ENCODE results near the gene CAMKK1. TPM values are rescaled to one million over a fixed set of nuclear protein-coding genes. Genes with fewer than 3 reads are reported as not detected.

Gene CAMKK1
- total RNA-seq, 4 donors from 2014 or later, result 3.3 to 9.5 (median 3.8) TPM

DNA sequence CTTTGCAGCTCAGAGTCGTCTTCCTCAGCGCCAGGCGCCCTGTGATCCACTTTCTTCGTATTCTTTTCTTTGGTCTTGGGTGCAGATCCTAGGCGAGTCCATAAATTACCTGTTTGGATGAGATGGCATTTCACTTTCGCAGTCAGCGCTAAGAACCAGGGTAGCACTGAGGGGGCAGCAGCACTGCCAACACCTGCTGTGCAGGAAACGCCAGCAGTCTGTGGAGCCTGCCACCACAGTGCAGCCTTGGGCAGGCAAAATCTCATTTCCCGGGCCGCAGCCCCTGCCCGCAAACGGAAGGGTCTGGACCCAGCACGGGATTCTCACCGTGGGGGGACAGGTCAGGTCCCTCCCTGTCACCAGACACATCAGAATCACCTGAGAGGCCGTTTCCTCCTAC is 79.7 kb downstream of the CAMKK1 start:
- DNase-seq, result no peak
- Histone ChIP-seq H3K4me3 (no peak overlapping the region), H3K4me1 (no peaks in the 10 kb centered on the region), H3K27ac (no peak overlapping the region), H3K36me3 (peaks cover 9 to 100% (median 35%) of the 10 kb centered on the region in 3 donors), H3K27me3 (no peaks in the 10 kb centered on the region), H3K9me3 (no peaks in the 10 kb centered on the region)
- 89 to 92% methylated on average over 10 to 12 of the region's 15 CpGs for WGBS, 2 donors
- no peak for TF ChIP-seq POLR2A (IDR thresholded peaks at IDR 0.05)
- intact Hi-C loops (cut with DNase I), result no loop called here

DNA sequence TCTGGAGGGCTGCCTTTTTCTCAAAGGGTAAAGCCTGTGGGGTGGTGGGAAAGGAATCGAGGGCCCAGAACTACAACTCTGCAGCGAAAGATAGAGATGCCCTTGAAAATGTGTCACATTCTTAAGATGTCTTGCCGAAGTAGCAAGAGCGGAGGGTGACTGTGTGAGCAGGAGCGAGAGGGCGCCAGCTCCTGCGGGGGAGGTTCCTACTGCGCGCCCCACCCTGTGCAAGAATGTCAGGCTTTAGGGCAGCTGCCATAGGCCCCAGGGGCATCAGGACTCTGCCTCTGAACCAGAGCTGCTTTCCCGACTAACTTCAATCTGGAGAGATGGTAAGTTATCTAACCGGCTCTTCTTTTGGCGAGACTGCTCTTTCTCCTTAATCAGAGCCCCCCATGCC is 80.1 kb downstream of the CAMKK1 start:
- H3K4me1 ChIP-seq, result no peaks in the 10 kb centered on the region
- H3K4me3 ChIP-seq, result no peak overlapping the region
- WGBS, 2 donors, result 78 to 89% methylated on average over 11 to 12 of the region's 12 CpGs
- DNase-seq, result no peak
- TF ChIP-seq, protein P1, sequence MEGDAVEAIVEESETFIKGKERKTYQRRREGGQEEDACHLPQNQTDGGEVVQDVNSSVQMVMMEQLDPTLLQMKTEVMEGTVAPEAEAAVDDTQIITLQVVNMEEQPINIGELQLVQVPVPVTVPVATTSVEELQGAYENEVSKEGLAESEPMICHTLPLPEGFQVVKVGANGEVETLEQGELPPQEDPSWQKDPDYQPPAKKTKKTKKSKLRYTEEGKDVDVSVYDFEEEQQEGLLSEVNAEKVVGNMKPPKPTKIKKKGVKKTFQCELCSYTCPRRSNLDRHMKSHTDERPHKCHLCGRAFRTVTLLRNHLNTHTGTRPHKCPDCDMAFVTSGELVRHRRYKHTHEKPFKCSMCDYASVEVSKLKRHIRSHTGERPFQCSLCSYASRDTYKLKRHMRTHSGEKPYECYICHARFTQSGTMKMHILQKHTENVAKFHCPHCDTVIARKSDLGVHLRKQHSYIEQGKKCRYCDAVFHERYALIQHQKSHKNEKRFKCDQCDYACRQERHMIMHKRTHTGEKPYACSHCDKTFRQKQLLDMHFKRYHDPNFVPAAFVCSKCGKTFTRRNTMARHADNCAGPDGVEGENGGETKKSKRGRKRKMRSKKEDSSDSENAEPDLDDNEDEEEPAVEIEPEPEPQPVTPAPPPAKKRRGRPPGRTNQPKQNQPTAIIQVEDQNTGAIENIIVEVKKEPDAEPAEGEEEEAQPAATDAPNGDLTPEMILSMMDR (IDR thresholded peaks at IDR 0.05), result no peak
- TF ChIP-seq POLR2A (IDR thresholded peaks at IDR 0.05), result no peak
- intact Hi-C loops (cut with DNase I), result no loop called here
- H3K36me3 ChIP-seq, result peaks cover 8 to 100% (median 35%) of the 10 kb centered on the region in 3 donors
- H3K27me3 ChIP-seq, result no peaks in the 10 kb centered on the region
- no peak overlapping the region for H3K27ac ChIP-seq
- H3K9me3 ChIP-seq, result no peaks in the 10 kb centered on the region

DNA sequence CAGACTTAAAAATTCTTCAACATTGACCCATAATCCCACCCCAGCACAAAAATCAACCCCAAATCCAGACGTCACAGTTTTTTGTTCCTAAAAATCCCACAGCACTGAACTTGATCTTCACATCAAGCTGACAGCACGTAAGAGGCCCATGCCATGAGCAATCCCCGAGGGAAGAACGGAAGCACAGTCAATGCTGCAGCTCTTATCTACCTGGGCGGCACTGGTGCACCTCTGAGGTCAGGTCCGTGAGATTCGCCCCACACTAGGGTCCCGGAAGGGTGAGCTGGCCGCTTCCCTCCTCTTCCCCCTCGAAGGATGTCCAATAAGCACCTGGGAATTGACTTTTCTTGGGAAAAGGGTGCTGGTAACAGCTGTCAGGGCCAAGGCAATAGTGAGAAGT is 80.6 kb downstream of the CAMKK1 start:
- no peak overlapping the region for H3K4me3 ChIP-seq
- no peaks in the 10 kb centered on the region for H3K4me1 ChIP-seq
- no peak overlapping the region for H3K27ac ChIP-seq
- WGBS, 2 donors, result 88% methylated on average over 4 to 7 of the region's 10 CpGs
- H3K27me3 ChIP-seq, result no peaks in the 10 kb centered on the region
- H3K36me3 ChIP-seq, result peaks cover 8 to 100% (median 35%) of the 10 kb centered on the region in 3 donors
- TF ChIP-seq, protein P1 (IDR thresholded peaks at IDR 0.05), result no peak
- no peak for TF ChIP-seq POLR2A (IDR thresholded peaks at IDR 0.05)
- intact Hi-C loops (cut with DNase I), result no loop called here
- no peaks in the 10 kb centered on the region for H3K9me3 ChIP-seq
- DNase-seq, result no peak

Other genes with a start within 250 kb of the CAMKK1 start
- gene TAX1BP3, start 224.5 kb downstream of the CAMKK1 start, total RNA-seq, result 100 to 1,000 TPM; 185 to 371 (median 293) TPM
- gene EMC6, start 224.2 kb downstream of the CAMKK1 start, total RNA-seq, result 10 to 100 TPM; 14.5 to 26.3 (median 19.0) TPM
- 1 to 10 TPM in 1 of 4 donors, under 1 TPM in 2, not detected in 1; 0.38 to 1.1 (median 0.97) TPM for gene P2RX5, start 196.9 kb downstream of the CAMKK1 start, total RNA-seq
- gene HASPIN, start 169.2 kb downstream of the CAMKK1 start, total RNA-seq, result 1 to 10 TPM; 1.4 to 5.4 (median 3.0) TPM
- gene ITGAE, start 91.9 kb downstream of the CAMKK1 start, total RNA-seq, result 10 to 100 TPM in 3 of 4 donors, 1 to 10 TPM in 1; 5.7 to 40.5 (median 26.9) TPM
- 10 to 100 TPM; 12.1 to 26.1 (median 17.1) TPM for gene NCBP3, start 46.8 kb downstream of the CAMKK1 start, total RNA-seq
- 10 to 100 TPM in 1 of 4 donors, 1 to 10 TPM in 3; 1.2 to 13.0 (median 2.1) TPM for gene P2RX1, start 23.4 kb upstream of the CAMKK1 start, total RNA-seq
- gene ATP2A3, start 71.4 kb upstream of the CAMKK1 start, total RNA-seq, result 1 to 10 TPM; 2.7 to 9.9 (median 5.3) TPM
- gene ZZEF1, start 250.0 kb upstream of the CAMKK1 start, total RNA-seq, result 10 to 100 TPM; 24.8 to 72.9 (median 36.4) TPM

All from esophagus squamous epithelium (tissue), 5 donors.